HepG2 (cell line): ENCODE results near the gene E2F3. TPM values are rescaled to one million over a fixed set of nuclear protein-coding genes. Genes with fewer than 3 reads are reported as not detected.

Source experiments
- ATAC-seq: fragments of 200-7000 bp; cut with Tn5 transposase; 3 replicates; pipeline ENCODE4 v1.9.1; 2020; ENCODE audit warnings: mild to moderate bottlenecking, moderate library complexity
- BruUV-seq: library from RNA; stranded (reverse); fragments of 400-500 nt; replicated peaks from 2 replicates; lab custom pipeline; 2021; lab: Mats Ljungman, UMichigan
- CTCF ChIA-PET: fragments of 300-600 bp; formaldehyde crosslinking; extraction: SDS; loops from one replicate; lab custom pipeline; 2021; ENCODE audit warnings: low total read pairs, inconsistent platforms, low intra/inter-chr PET ratio; lab: Yijun Ruan, JAX
- POLR2A ChIA-PET: fragments of 350-600 bp; sonication (Branson Sonifier 250); formaldehyde crosslinking; loops from one replicate; lab custom pipeline; 2020; ENCODE audit warnings: antibody characterized with exemption, inconsistent platforms; lab: Yijun Ruan, JAX
- DNase-seq: peaks from one replicate; pipeline ENCODE4 v3.0.0-alpha.2; 2015; ENCODE audit warnings: low spot score
- FAIRE-seq: peaks from 3 replicates; lab custom pipeline; 2011; peaks lifted over from hg19 to GRCh38; lab: Jason Lieb, UNC
- H2AFZ ChIP-seq: one replicate; pipeline ENCODE4 v1.6.1; 2011; ENCODE audit warnings: low read length, inconsistent platforms
- H3K27ac ChIP-seq: fragments of 300-600 bp; 3 replicates; pipeline ENCODE4 v1.8.0; 2011; ENCODE audit warnings: mixed run types, mild to moderate bottlenecking, mixed read lengths, low read length, inconsistent platforms; ENCODE audit not compliant: insufficient read depth; ENCODE audit errors: extremely low read length
- H3K27me3 ChIP-seq, 2 experiments: fragments of 200-600 bp in 1 of 2; 2 replicates in 1 of 2; 3 replicates in 1 of 2; pipeline versions ENCODE4 v1.6.0 to v1.8.0; 2011; ENCODE audit warnings: low read length in 2 of 2, mild to moderate bottlenecking in 2 of 2, moderate library complexity in 2 of 2, inconsistent platforms in 1 of 2; ENCODE audit not compliant: insufficient read depth in 2 of 2, control insufficient read depth in 1 of 2
- H3K36me3 ChIP-seq, 2 experiments: fragments of 200-600 bp in 1 of 2; replicated peaks in 1 of 2; 2 replicates in 1 of 2; 3 replicates in 1 of 2; pipeline versions ENCODE4 v1.5.1 to v1.8.0; 2011; ENCODE audit warnings: low read length in 2 of 2, inconsistent platforms in 1 of 2; ENCODE audit not compliant: insufficient read depth in 2 of 2, control insufficient read depth in 1 of 2
- H3K4me1 ChIP-seq: 2 replicates; pipeline ENCODE4 v1.5.1; 2012; ENCODE audit warnings: low read length, inconsistent platforms; ENCODE audit not compliant: insufficient read depth
- H3K4me2 ChIP-seq: 2 replicates; pipeline ENCODE4 v1.6.0; 2011; ENCODE audit warnings: low read depth, low read length, inconsistent platforms
- H3K4me3 ChIP-seq, 3 experiments: fragments of 200-600 bp in 1 of 3; sonication (generic), shearing (Covaris generic) in 1 of 3; replicated peaks in 1 of 3; 2 replicates each; pipeline ENCODE4 v1.5.1; 2011 to 2016; ENCODE audit warnings: low read length in 3 of 3, inconsistent platforms in 2 of 3, low read depth in 2 of 3, mild to moderate bottlenecking in 2 of 3, control low read depth in 1 of 3, mixed read lengths in 1 of 3; ENCODE audit not compliant: insufficient read depth in 1 of 3
- H3K79me2 ChIP-seq: one replicate; pipeline ENCODE4 v1.6.1; 2011; ENCODE audit warnings: low read length, inconsistent platforms; ENCODE audit not compliant: insufficient read depth
- H3K9ac ChIP-seq: 2 replicates; pipeline ENCODE4 v1.6.0; 2011; ENCODE audit warnings: mild to moderate bottlenecking, low read depth, low read length, inconsistent platforms; ENCODE audit not compliant: insufficient read depth
- H3K9me3 ChIP-seq: 2 replicates; pipeline ENCODE4 v1.5.1; 2012; ENCODE audit warnings: mild to moderate bottlenecking, low read length
- H4K20me1 ChIP-seq: 2 replicates; pipeline ENCODE4 v1.6.0; 2011; ENCODE audit warnings: inconsistent platforms, mild to moderate bottlenecking, low read length, moderate library complexity; ENCODE audit not compliant: insufficient read depth
- ATF4 ChIP-seq, 2 experiments: fragments of 450-650 bp in 1 of 2; sonication (generic) in 1 of 2; formaldehyde crosslinking; IDR thresholded peaks; 2 replicates each; pipeline versions ENCODE4 v1.5.0 to v1.8.0; 2020 to 2022; ENCODE audit warnings: mild to moderate bottlenecking in 1 of 2, missing genetic modification reagents in 1 of 2
- ATF5 ChIP-seq: sonication (generic); formaldehyde crosslinking; IDR thresholded peaks from 2 replicates; pipeline ENCODE4 v1.4.0; 2020; ENCODE audit warnings: mild to moderate bottlenecking, low read depth, missing genetic modification reagents
- ATF7 ChIP-seq, 2 experiments: fragments of 450-650 bp in 1 of 2; sonication (generic) in 1 of 2; formaldehyde crosslinking in 1 of 2; IDR thresholded peaks; 2 replicates each; pipeline versions ENCODE4 v1.4.0 to v1.6.1; 2016 to 2020; ENCODE audit warnings: antibody characterized with exemption in 1 of 2, mild to moderate bottlenecking in 1 of 2, missing genetic modification reagents in 1 of 2
- BHLHE40 ChIP-seq: IDR thresholded peaks from 2 replicates; pipeline ENCODE4 v1.6.1; 2011; ENCODE audit warnings: low read length, improper control_type of control experiment
- CENPT ChIP-seq: sonication (generic); formaldehyde crosslinking; IDR thresholded peaks from 2 replicates; pipeline ENCODE4 v1.8.0; 2022; ENCODE audit warnings: low read depth, mild to moderate bottlenecking, moderate library complexity, missing genetic modification reagents
- HOXA3 ChIP-seq: sonication (generic); formaldehyde crosslinking; IDR thresholded peaks from 2 replicates; pipeline ENCODE4 v1.5.0; 2020; ENCODE audit warnings: missing genetic modification reagents
- NONO ChIP-seq, 2 experiments: fragments of 450-650 bp in 1 of 2; sonication (generic) in 1 of 2; formaldehyde crosslinking in 1 of 2; IDR thresholded peaks in 1 of 2; conservative IDR thresholded peaks in 1 of 2; 2 replicates each; pipeline versions ENCODE4 v1.6.1 to v1.8.0; 2017 to 2022; ENCODE audit warnings: mild to moderate bottlenecking in 1 of 2, missing genetic modification reagents in 1 of 2, moderate library complexity in 1 of 2
- POLR2AphosphoS2 ChIP-seq: IDR thresholded peaks from 2 replicates; pipeline ENCODE4 v1.6.1; 2011; ENCODE audit warnings: low read depth, low read length, improper control_type of control experiment
- RERE ChIP-seq: IDR thresholded peaks from 2 replicates; pipeline ENCODE4 v1.6.1; 2016; ENCODE audit warnings: low read depth, missing genetic modification reagents, missing compliant biosample characterization
- SNAI1 ChIP-seq: sonication (generic); formaldehyde crosslinking; IDR thresholded peaks from 2 replicates; pipeline ENCODE4 v1.5.0; 2020; ENCODE audit warnings: mild to moderate bottlenecking, missing genetic modification reagents, borderline replicate concordance
- THRA ChIP-seq: sonication (generic); formaldehyde crosslinking; IDR thresholded peaks from 2 replicates; pipeline ENCODE4 v1.4.0; 2020; ENCODE audit warnings: missing genetic modification reagents, borderline replicate concordance
- ZNF367 ChIP-seq: sonication (generic); formaldehyde crosslinking; IDR thresholded peaks from 2 replicates; pipeline ENCODE4 v1.4.0; 2020; ENCODE audit warnings: missing genetic modification reagents, borderline replicate concordance
- ZSCAN30 ChIP-seq: sonication (generic); formaldehyde crosslinking; IDR thresholded peaks from 2 replicates; pipeline ENCODE4 v1.5.0; 2020; ENCODE audit warnings: mild to moderate bottlenecking, missing genetic modification reagents
- WGBS: methylation state at CpG from one replicate; pipeline ENCODE4 v1.1.6; 2017; ENCODE audit warnings: low lambda C conversion rate; 5-methylcytosine and 5-hydroxymethylcytosine counted together
- in situ Hi-C: cut with HindIII; loops from 2 replicates; pipeline ENCODE4 v1.10.0; 2017; ENCODE audit warnings: low pct_unique_long_range_greater_than_20kb; ENCODE audit not compliant: extremely low pct_ligation_motif_present
- intact Hi-C: fragments of 100-400 bp; cut with micrococcal nuclease; formaldehyde crosslinking; loops from one replicate; pipeline ENCODE4 v1.10.0; 2022; ENCODE audit not compliant: unreplicated experiment
- polyA plus RNA-seq, 8 experiments: library from polyadenylated mRNA; depleted of rRNA in 3 of 8; stranded (reverse) in 7 of 8; unstranded in 1 of 8; fragments of >200 nt; fragmentation: Illumina TruSeq in 4 of 8; extraction: Trizol in 4 of 8; gene quantifications; 2 replicates each; pipeline versions ENCODE4 v1.2.1 to v1.2.3, GENCODE V29; 2011 to 2016; ENCODE audit warnings: low read depth in 4 of 8, missing spikeins in 1 of 8, mixed read lengths in 1 of 8; ENCODE audit not compliant: insufficient read depth in 1 of 8
- total RNA-seq, 5 experiments: library from RNA; depleted of rRNA; stranded (reverse); fragments of >200 nt; fragmentation: Illumina TruSeq; extraction: Trizol; gene quantifications; 2 replicates each; pipeline ENCODE4 v1.2.3, GENCODE V29; 2016; ENCODE audit warnings: low read depth in 1 of 5

E2F3 gene
- total and polyA plus RNA-seq, 2 of the 13 experiments (the other 11 are each of a cell fraction or from before 2014, with no cell fraction given): 8.5 to 12.7 TPM

- CTCF ChIA-PET: no interaction called here
Observed at GRCh38 chr6:20483887-20484497, 82.3 kb downstream of the E2F3 start.

More at GRCh38 chr6:20483887-20484497, 82.3 kb downstream of the E2F3 start:
- WGBS: 96% methylated on average over 5 of the region's 5 CpGs
- H3K36me3 ChIP-seq: peaks cover 17 to 74% of the 10 kb centered on the region in 2 experiments
- no peaks in the 10 kb centered on the region for H4K20me1 ChIP-seq
- no peak overlapping the region for H2AFZ ChIP-seq
- POLR2A ChIA-PET: no interaction called here
- no peak for DNase-seq
- no peak overlapping the region for H3K4me2 ChIP-seq
- BruUV-seq: no TSS peak
- in situ Hi-C loops: no loop called here
- no peak overlapping the region for H3K4me3 ChIP-seq
- FAIRE-seq: no peak
- ATAC-seq: no peak
- H3K27me3 ChIP-seq: no peaks in the 10 kb centered on the region
- no peaks in the 10 kb centered on the region for H3K79me2 ChIP-seq
- no peak overlapping the region for H3K27ac ChIP-seq
- no peak for TF ChIP-seq ZNF367 (CRISPR knock-in tag)
- no peak for TF ChIP-seq THRA (CRISPR knock-in tag)
- no peak for TF ChIP-seq ZSCAN30 (CRISPR knock-in tag)
- TF ChIP-seq ATF7 (IDR thresholded peaks at IDR 0.05): no peak
- no peak for TF ChIP-seq ATF7 (CRISPR knock-in tag; IDR thresholded peaks at IDR 0.05)
- no peak for TF ChIP-seq HOXA3 (CRISPR knock-in tag)
- TF ChIP-seq CENPT (CRISPR knock-in tag): no peak
- TF ChIP-seq SNAI1 (CRISPR knock-in tag): no peak
- TF ChIP-seq ATF5 (CRISPR knock-in tag): no peak
- TF ChIP-seq ATF4 (CRISPR knock-in tag; IDR thresholded peaks at IDR 0.05): no peak
- TF ChIP-seq RERE: no peak
- no peak for TF ChIP-seq NONO (IDR thresholded peaks at IDR 0.05)
- no peak for TF ChIP-seq NONO (CRISPR knock-in tag; conservative IDR thresholded peaks at IDR 0.05)
- no peak for TF ChIP-seq POLR2AphosphoS2
- no peak for TF ChIP-seq BHLHE40
- no peak overlapping the region for H3K9ac ChIP-seq
- H3K9me3 ChIP-seq: no peaks in the 10 kb centered on the region
- peaks cover 14% of the 10 kb centered on the region for H3K4me1 ChIP-seq
- intact Hi-C loops: no loop called here
